Measurements from ENCODE around the gene OGFOD3.

The OGFOD3 gene

GRCh38 chr17:82436601-82437324 is 18.4 kb upstream of the OGFOD3 start:
- TF ChIP-seq CTCF (IDR thresholded peaks at IDR 0.05; ENCODE audit: low read length, missing control alignments): no peak
- DNase-seq (ENCODE audit: low read depth): no peak
- no peak overlapping the region for H3K4me3 ChIP-seq (replicated peaks; ENCODE audit: low read depth, low read length)

- no peak for TF ChIP-seq CTCF (IDR thresholded peaks at IDR 0.05; ENCODE audit: low read length, missing control alignments)
- DNase-seq (ENCODE audit: low read depth): no peak
- H3K4me3 ChIP-seq (replicated peaks; ENCODE audit: low read depth, low read length): no peak overlapping the region
These were observed 17.5 kb upstream of the OGFOD3 start for GRCh38 chr17:82435601-82436583.

GRCh38 chr17:82435103-82435502 is 16.7 kb upstream of the OGFOD3 start:
- no peak for TF ChIP-seq CTCF (IDR thresholded peaks at IDR 0.05; ENCODE audit: low read length, missing control alignments)
- DNase-seq (ENCODE audit: low read depth): no peak
- no peak overlapping the region for H3K4me3 ChIP-seq (replicated peaks; ENCODE audit: low read depth, low read length)

- no peak for DNase-seq (ENCODE audit: low read depth)
- TF ChIP-seq CTCF (IDR thresholded peaks at IDR 0.05; ENCODE audit: low read length, missing control alignments): no peak
- H3K4me3 ChIP-seq (replicated peaks; ENCODE audit: low read depth, low read length): no peak overlapping the region
These were observed 15.8 kb upstream of the OGFOD3 start for GRCh38 chr17:82434216-82434565.

- no peak for DNase-seq (ENCODE audit: low read depth)
- TF ChIP-seq CTCF (IDR thresholded peaks at IDR 0.05; ENCODE audit: low read length, missing control alignments): no peak
These were observed 15.3 kb upstream of the OGFOD3 start for GRCh38 chr17:82433560-82434215.

GRCh38 chr17:82432017-82432416 is 13.6 kb upstream of the OGFOD3 start:
- no peak overlapping the region for H3K4me3 ChIP-seq (replicated peaks; ENCODE audit: low read depth, low read length)
- TF ChIP-seq CTCF (IDR thresholded peaks at IDR 0.05; ENCODE audit: low read length, missing control alignments): no peak
- no peak for DNase-seq (ENCODE audit: low read depth)

More at GRCh38 chr17:82433560-82434215, 15.3 kb upstream of the OGFOD3 start:
- no peak overlapping the region for H3K4me3 ChIP-seq (replicated peaks; ENCODE audit: low read depth, low read length)
